Medulla oblongata (tissue), 1 donor: Measurements from ENCODE around the gene ZNF771.

Experiments used
- DNase-seq: peaks from one replicate; pipeline ENCODE4 v3.0.0-alpha.2; 2015; ENCODE audit errors: extremely low spot score

ZNF771 gene

DNA sequence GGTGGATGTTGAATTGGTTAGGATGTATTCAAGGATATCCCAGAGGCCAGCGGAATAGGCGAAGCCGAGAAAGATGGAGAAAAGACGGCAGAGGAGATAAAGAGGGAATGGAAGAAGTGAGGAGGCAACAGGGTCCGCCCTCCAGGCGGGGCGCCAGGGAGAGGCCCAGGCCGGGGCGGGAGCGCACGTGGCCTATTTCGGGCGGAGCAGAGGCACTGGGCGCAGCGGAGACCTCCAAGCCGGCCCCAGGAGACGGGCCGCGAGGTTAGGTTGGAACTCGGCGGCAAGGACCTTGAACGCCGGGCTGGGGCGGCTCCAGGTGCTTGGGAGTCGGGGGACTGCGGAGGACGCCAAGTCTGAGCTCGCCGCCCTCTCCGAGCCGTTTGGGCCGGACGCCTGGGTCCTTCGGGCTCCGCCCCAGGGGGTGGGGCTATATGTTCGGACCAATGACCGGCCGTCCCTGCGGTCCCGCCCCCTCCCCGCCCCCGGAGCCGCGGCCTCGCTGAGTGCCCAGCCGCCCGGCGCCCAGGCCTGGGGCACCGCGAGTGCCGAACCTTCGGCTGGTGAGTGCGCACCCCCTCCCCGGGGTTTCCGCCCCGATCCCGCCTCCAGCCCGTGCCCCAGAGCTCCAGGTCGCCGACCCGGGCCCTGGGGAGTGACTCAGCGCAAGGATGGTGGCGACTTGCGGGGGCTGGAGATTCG, at the start of gene ZNF771:
Gene ZNF771, plus strand, starts transcription at position 505 of the 702 bp plus-strand sequence. CDS start 448 bp downstream, outside the sequence.
- peak; percentile 96 for DNase-seq

DNA sequence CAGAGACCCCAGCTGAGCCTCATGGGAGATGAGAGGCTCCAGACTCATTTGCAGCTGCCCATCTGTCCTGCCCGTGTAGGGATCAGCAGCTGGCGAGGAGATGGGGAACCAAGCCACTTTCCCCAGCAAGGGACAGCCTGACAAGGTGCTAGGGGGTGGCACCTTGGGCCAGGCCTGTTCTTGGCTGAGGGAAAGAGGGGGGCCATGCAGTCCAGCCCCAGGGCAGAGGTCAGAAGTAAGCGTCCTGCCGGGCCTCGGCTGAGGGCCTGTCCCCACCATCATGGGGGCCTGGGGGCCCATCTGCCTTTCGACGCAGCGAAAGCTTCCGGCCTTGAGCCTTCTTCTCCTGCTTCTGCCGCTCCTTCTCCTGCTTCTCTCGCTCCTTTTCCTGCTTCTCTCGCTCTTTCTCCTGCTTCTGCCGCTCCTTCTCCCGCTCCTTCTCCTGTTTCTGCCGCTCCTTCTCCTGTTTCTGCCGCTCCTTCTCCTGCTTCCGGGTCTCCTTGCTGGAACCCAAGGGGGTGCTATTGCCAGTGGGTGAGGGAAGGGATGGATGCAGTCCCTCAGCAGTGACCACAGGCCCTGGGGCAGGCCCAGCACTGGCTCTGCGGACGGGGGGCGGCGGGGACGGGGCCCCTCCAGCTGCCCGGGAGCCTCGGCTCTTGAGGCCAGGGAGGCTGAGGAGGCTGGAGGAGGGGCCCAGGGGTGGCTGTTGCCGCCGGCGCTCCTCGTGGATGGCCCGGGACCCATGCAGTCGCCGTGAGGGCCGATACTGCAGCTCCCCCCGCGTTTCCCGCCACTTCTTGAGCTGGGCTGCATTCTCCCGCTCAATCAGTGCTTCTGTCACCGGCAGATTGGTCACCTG, 49.5 kb upstream of the ZNF771 start:
- DNase-seq: no peak

DNA sequence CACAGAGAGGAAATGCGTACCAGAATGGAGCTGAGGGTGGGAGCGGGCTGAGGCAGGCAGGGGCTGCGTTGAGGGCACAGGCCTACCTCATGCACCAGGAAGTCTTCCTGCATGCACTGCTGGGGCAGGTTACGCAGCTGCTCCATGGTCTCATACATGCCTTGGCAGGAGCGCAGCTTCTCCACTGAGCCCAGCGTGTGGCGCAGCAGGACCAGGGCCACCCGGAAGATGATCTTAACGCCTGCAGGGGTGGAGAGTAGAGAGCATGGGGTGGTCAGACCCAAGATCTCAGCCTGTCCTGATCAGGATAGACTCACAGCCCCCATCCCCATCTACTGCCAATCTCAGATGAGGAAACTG, 48.8 kb upstream of the ZNF771 start:
- no peak for DNase-seq

- no peak for DNase-seq
Measured at GRCh38 chr16:30358990-30359870, 48.2 kb upstream of the ZNF771 start.

GRCh38 chr16:30359871-30360170, 47.6 kb upstream of the ZNF771 start:
- no peak for DNase-seq

DNA sequence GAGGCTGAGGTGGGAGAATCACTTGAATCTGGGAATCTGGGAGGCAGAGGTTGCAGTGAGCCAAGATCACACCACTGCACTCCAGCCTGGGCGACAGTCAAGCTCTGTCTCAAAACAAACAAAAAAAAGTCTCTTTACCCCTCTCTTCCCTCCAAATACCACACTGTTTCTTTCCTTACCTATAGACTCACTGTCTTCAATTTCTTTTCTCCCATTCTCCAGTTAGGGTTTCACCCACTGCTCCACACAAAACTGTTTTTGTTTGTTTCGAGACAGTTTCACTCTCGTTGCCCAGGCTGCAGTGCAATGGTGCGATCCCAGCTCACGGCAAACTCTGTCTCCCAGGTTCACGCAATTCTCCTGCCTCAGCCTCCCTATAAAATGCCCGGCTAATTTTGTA, 46.2 kb upstream of the ZNF771 start:
- DNase-seq: no peak

- no peak for DNase-seq
Measured at GRCh38 chr16:30365200-30365599, 42.2 kb upstream of the ZNF771 start.

GRCh38 chr16:30366511-30366910, 40.9 kb upstream of the ZNF771 start:
- no peak for DNase-seq

DNA sequence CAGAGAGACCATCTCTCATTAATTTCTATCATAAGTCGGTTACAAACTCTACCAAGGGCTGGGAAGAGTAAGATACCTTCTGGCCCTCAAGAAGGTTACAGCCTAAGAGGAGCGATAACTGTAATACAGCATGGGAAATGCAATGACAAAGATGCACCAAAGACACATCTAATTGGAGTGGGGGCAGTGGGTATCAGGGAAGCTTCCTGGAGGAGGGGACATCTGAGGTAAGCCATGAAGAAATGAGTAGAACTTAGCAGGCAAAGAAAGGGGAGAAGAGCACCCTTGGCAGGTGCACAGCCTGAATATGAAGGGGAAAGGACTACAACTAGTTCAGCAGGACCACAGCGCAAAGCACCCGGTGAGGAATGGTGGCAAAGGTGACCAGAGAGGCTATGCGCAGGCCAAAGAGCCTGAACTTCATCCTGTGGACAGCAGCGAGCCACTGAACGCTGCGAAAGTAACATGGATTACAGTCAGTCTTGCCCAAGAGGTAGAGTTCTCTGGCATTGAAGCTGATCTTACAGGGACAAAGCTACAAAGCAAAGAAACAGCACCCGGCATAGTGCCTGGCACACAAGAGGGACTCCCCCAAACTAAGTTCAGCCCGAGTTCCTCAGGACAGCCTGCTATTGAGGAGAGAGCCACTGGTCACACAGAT, 39.9 kb upstream of the ZNF771 start:
- DNase-seq: no peak

DNA sequence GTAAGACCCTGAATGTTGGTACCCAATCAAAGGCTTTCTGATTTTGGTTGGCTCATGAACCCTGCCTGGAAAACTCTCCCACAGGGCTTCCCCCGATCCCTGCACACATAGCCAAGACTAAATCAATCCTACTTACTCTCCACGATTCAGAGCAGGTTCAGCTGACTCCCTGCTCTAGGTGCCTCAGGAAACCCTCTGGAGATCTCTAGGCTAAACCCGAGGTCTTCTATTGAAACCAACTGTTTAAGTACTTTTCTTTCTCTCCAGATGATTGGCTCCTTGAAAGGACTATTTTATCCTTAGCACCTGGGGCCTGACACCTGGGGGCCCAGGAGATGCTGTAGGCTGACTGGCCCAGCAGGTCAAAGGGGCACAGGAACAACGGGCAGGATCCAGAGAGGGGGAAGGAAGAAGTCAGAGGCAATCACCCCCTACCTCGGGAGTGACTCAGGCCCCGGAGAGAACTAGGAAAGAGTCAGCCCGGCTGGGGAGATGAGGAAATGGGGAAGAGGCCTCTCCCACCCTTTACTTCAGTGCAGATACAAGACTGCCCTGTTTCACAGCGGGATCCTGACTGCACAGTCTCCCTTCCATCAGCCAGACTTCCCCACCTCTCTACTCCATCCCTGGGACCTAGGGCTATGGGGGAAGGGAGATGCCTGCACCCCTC, 39.1 kb upstream of the ZNF771 start:
- no peak for DNase-seq

DNA sequence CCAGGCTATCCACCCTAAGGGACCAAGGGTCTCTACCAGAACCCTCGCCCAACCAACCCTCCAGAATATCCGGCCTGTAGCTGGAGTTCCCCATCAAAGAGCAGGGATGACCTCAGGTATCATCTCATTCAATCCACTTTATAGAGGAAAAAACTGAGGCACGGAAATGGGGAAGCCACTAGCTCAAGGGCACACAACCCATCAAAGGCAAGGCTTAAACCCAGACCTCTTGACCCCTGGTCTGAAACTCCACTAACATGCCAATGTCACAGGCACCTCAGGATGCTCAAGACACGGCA, 38.7 kb upstream of the ZNF771 start:
- DNase-seq: no peak

- DNase-seq: no peak
Measured at GRCh38 chr16:30369091-30369937, 38.1 kb upstream of the ZNF771 start.

GRCh38 chr16:30369938-30370455, 37.4 kb upstream of the ZNF771 start:
- DNase-seq: no peak

GRCh38 chr16:30370456-30371247, 36.8 kb upstream of the ZNF771 start, which contains the start of gene TBC1D10B:
TSS of gene TBC1D10B (minus strand) at chr16:30370494. CDS start at chr16:30370183, 311 bp downstream.
- DNase-seq: peak; percentile 100

DNA sequence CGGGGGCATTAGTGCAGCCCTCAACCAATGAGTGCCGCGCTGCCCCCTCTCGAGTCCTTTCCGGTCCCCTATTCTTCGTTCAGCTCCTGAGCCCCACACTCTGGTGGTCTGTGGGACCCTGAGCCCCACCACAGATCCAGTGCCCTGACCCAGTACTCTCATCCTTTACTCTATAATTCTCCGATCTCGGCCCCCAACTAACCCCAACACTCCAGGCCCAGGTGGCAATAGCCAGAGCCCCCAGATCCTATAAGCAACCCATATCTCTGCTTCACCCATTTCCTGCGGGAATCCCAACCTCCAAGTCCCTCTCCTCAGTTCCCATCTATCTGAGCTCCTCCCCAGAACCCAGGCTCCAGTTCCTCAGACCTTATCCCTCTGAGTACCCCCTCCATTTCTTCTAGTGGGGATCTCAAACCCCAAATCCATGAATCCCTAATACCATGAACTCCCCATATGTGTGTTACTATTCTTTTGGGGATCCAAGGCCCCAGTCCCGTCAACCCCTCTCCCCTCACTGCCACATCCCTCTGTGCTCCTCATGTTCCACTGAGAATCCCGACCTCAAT, 36.1 kb upstream of the ZNF771 start:
- DNase-seq: no peak

GRCh38 chr16:30372038-30372712, 35.2 kb upstream of the ZNF771 start:
- DNase-seq: no peak

DNA sequence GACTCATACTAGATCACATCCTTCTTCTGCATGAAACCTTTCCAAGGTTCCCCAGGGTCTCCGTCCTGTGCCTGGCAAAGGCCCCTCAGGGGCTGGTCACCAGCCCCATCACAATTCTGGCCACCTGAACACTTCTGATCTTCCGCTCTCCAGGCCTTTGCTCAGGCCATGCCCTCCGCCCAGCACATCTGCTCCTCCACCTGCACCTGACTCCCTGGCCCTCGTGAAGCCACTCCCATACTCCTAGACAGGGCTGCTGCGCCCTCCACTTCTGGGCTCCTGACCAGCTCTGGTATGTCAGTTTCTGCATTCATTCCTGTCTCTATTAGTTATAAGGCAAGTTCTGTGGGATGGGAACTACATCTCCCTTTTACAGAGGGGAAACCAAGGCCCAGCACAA, 34.7 kb upstream of the ZNF771 start:
- no peak for DNase-seq

DNA sequence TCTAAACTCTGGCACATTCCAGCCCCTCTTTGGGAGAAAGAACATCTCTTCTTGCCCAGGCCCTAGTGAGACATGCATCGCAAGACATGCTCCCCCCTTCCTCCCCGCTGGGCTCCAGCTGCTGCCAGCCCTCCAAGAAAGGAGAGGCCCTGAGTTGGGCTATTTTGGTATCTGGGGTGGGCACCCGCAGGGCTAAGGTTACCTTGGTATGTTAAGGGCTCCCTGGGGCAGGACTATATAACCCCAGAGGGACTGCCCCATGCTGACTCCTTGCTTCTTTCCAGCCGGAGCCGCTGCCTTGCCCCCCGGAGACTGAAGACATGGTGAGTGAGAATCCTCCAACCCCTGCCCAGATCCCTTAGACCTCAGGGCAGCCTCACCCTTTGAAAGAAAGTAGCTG, 32.9 kb upstream of the ZNF771 start, which contains the start of gene MYL11:
Gene MYL11, plus strand, starts transcription at position 265 of the 400 bp plus-strand sequence. Its CDS starts 56 bp downstream, at position 321.
- DNase-seq: no peak
